Activated naive CD4-positive, alpha-beta T cell treated with anti-CD3 and anti-CD28 coated beads for 36 hours (primary cell): ENCODE results near the gene SHC3. TPM values are rescaled to one million over a fixed set of nuclear protein-coding genes. Genes with fewer than 3 reads are reported as not detected.

Experiments
- CTCF ChIA-PET: fragments of 350-600 bp; sonication (Branson Sonifier 250); formaldehyde crosslinking; loops from one replicate; lab custom pipeline; 2021; ENCODE audit warnings: antibody characterized with exemption; lab: Charles Lee
- DNase-seq: peaks from one replicate; pipeline ENCODE4 v3.0.0-alpha.2; 2020
- H3K27ac Mint-ChIP-seq: one replicate; pipeline ENCODE4 v1.8.0; 2021; ENCODE audit warnings: mild to moderate bottlenecking, mixed read lengths
- H3K27me3 Mint-ChIP-seq: one replicate; pipeline ENCODE4 v1.8.0; 2021; ENCODE audit warnings: low read depth, mixed read lengths
- H3K36me3 Mint-ChIP-seq: one replicate; pipeline ENCODE4 v1.8.0; 2021; ENCODE audit warnings: low read depth, mixed read lengths
- H3K4me1 Mint-ChIP-seq: one replicate; pipeline ENCODE4 v1.8.0; 2021; ENCODE audit warnings: low read depth, mixed read lengths
- H3K4me3 Mint-ChIP-seq: one replicate; pipeline ENCODE4 v1.8.0; 2021; ENCODE audit warnings: mild to moderate bottlenecking, moderate library complexity, mixed read lengths
- H3K9me3 Mint-ChIP-seq: one replicate; pipeline ENCODE4 v1.8.0; 2021; ENCODE audit warnings: mixed read lengths
- intact Hi-C: fragments of 100-400 bp; cut with micrococcal nuclease; formaldehyde crosslinking; loops from one replicate; pipeline ENCODE4 v1.15.1; 2023
- total RNA-seq, 2 experiments: library from RNA; stranded (reverse); gene quantifications; one replicate each; pipeline ENCODE4 v1.2.3, GENCODE V29; 2021

SHC3 gene
- total RNA-seq, 2 experiments from 2014 or later: not detected

DNA sequence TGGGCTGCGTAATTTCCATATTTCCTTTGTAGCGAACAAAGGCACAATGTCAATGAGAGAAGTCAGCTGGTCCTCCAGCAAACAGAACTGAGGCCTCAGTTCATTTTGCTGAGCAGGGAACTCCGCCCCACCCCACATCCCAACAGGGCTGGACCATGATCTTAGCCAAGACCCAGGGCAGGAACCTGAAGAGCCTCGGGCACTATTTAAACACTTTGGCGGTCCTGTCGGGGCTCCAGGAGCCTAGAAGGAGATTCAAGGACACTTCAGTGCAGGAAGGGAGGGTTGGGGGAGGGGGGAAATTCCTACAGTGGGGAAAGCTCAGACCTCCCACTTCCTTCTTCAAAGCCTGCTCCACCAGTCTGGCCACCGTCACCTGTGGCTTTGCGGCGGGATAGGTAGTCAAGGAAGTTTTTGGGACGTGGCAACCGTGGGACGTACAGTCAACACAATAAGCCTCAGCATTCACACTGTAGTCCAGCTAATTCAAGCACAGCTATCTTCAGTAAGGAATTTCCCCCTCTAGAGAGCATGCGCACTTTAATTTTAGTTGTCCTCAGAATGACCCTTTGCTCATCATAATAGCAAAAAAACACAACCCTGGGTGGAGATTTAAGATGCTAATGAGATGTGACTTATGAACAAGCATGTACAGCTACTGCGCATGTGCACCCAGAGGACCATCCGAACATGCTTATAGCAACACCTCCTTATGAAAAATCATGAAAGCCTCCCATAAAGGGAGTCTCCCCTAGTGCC, 156.4 kb downstream of the SHC3 start:
- no peaks in the 10 kb centered on the region for H3K9me3 Mint-ChIP-seq
- CTCF ChIA-PET: no interaction called here
- H3K4me1 Mint-ChIP-seq: no peaks in the 10 kb centered on the region
- no peak for DNase-seq
- no peak overlapping the region for H3K4me3 Mint-ChIP-seq
- no peaks in the 10 kb centered on the region for H3K36me3 Mint-ChIP-seq
- peaks cover 12% of the 10 kb centered on the region for H3K27me3 Mint-ChIP-seq
- intact Hi-C loops: no loop called here
- H3K27ac Mint-ChIP-seq: no peak overlapping the region

DNA sequence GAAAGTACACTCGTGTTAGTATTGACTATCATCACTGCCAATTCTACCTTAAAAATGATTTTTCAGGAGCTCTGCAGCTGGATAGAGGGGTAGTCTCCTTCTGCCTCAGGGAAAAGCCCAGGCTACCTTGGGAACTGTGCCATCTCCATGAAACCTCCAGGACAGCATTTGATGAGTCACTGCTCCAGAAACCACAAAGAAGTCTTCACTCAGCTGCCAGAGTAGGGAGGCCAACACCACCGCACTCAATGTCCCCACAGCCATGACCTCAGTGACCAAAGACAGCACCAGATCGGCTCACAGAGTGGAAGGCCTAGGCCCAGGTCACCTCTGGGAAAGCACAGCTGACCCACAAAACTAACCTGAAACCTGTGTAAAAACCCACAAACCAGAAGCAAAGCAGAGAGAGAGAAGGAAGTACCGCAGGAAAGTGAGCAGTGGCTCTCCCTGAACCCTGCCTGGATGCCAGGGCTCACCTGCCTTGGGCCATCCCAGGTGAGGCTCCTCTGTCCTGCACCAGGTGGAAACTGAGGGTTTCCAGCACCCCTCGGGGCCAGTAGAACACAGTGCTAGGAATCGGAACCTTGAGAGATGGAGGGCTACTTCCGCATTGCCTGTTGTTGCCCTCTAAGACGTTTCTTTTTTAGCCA, 157.3 kb downstream of the SHC3 start:
- CTCF ChIA-PET: no interaction called here
- H3K9me3 Mint-ChIP-seq: peaks cover 1% of the 10 kb centered on the region
- H3K27ac Mint-ChIP-seq: no peak overlapping the region
- no peak for DNase-seq
- no peaks in the 10 kb centered on the region for H3K4me1 Mint-ChIP-seq
- H3K4me3 Mint-ChIP-seq: no peak overlapping the region
- H3K36me3 Mint-ChIP-seq: no peaks in the 10 kb centered on the region
- H3K27me3 Mint-ChIP-seq: peaks cover 11% of the 10 kb centered on the region
- intact Hi-C loops: no loop called here

DNA sequence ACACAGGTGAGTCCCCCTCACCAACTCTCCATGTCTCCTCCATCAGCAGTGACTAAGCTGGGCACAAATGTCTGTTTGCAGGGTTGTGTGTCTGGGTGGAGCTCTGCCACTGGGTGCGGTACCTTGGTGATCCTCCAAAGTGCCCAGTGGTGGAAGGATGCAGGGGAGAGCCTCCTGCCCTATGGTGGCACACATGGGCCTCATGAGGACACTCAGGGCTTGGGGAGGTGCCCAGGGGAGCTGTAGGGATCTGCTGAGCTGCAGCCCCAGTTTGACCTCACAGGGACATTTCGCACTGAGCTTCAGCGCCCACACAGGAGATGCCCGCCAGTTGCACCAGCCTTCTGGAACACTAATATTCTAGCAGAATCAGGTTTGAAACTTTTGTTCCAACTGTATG, 157.9 kb downstream of the SHC3 start:
- no peak overlapping the region for H3K4me3 Mint-ChIP-seq
- H3K27me3 Mint-ChIP-seq: peaks cover 11% of the 10 kb centered on the region
- CTCF ChIA-PET: no interaction called here
- intact Hi-C loops: no loop called here
- no peak for DNase-seq
- H3K9me3 Mint-ChIP-seq: peaks cover 1% of the 10 kb centered on the region
- H3K4me1 Mint-ChIP-seq: no peaks in the 10 kb centered on the region
- no peak overlapping the region for H3K27ac Mint-ChIP-seq
- H3K36me3 Mint-ChIP-seq: no peaks in the 10 kb centered on the region

DNA sequence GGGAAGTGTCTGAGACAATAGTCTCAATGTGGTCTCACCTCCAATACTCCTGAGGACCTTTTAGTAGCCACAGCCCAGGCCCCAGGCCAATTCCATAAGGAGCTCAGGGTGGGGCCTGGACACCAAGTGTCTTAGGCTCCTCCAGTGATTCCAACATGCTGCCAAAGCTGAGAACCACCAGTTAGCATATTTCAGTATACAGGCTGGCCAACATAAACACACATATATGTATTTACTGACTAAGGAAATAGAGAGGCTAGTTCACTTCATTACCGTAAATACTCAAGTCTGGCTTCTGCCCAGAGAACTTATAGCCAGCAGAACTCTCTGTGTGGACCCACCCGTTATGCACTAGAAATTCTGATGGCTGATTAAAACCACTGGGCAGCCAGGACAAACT, 163.3 kb downstream of the SHC3 start:
- Mint-ChIP-seq H3K36me3 (no peaks in the 10 kb centered on the region), H3K27me3 (peaks cover 10% of the 10 kb centered on the region), H3K4me1 (no peaks in the 10 kb centered on the region), H3K4me3 (no peak overlapping the region), H3K9me3 (peaks cover 1% of the 10 kb centered on the region), H3K27ac (no peak overlapping the region)
- no peak for DNase-seq
- CTCF ChIA-PET: no interaction called here
- intact Hi-C loops: no loop called here

DNA sequence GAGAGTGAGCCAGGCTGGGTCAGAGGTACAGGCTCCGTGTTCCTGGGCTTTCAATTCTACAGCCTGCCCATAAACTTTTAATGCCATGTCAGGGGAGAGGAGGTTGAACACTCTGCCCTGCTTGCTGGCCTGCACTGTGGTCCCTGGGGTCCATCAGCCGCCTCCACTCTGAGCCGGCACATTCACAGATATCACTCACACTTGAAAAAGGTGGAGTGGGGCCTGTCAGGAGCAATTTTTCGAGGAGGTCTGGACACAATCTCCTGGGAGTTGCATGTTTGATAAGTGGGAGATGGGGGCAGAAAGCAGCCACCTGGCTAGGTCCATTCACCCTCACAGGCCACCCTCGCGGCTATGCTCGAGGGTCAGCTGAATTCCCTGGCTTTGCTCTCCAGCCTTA, 164.5 kb downstream of the SHC3 start:
- Mint-ChIP-seq H3K9me3 (peaks cover 1% of the 10 kb centered on the region), H3K27ac (no peak overlapping the region), H3K4me1 (no peaks in the 10 kb centered on the region), H3K4me3 (no peak overlapping the region), H3K27me3 (peaks cover 10% of the 10 kb centered on the region), H3K36me3 (no peaks in the 10 kb centered on the region)
- CTCF ChIA-PET: no interaction called here
- no peak for DNase-seq
- intact Hi-C loops: no loop called here

DNA sequence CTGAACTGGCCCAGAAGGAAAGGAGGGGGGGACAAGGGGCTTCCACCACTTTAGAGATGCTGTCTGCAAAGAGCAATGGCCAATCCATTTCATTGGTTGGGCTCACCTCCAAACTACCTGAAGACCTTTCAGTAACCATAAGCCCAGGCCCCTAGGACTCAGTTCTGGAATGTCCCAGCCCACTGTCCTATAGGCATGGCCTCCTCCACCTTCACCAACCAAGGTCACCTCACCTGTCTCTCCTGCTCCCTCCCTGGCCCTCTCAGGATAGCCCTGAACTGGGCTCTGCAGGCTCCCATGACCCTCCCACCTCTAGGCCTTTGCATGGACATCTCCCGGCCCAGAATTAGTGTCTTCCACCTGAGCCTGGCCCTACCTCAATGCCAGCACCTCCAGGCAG, 165.0 kb downstream of the SHC3 start:
- no peaks in the 10 kb centered on the region for H3K36me3 Mint-ChIP-seq
- H3K27me3 Mint-ChIP-seq: peaks cover 10% of the 10 kb centered on the region
- no peak overlapping the region for H3K27ac Mint-ChIP-seq
- H3K9me3 Mint-ChIP-seq: peaks cover 1% of the 10 kb centered on the region
- no peak overlapping the region for H3K4me3 Mint-ChIP-seq
- intact Hi-C loops: no loop called here
- CTCF ChIA-PET: no interaction called here
- no peak for DNase-seq
- no peaks in the 10 kb centered on the region for H3K4me1 Mint-ChIP-seq

DNA sequence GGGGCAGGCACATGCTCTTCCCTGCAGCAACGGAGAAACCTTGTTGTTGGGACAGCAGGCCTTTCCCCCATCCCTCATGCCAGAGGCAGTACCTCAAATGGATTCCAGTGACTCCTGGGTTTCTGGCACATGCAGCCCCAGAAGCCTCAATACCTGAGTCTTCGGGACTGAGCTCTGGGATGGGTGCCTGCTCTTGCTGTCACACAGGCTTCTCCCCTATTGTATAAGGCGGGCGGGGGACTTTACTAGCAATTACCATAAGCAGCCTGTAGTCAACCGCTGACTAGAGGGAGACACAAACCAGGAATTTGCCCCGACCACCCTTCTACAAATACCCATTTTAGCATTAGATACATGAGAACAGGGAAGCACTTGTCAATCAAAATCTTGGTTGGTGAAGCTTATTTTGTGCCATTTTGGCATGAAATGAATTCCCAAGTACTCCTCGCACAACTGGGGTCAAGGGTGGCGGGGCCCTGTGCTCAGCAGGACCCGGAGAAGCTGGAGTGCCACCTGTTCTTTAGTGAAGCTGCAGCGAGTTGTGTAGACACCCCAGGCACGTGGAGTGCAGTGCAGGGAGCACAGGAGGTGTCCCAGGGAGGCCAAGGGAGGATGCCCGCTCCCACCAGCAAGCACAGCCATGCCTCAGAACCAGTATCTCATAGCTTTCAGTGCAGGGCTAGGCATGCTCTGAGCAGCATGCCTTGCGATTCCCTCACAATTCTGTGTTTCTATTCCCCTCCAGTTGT, 166.2 kb downstream of the SHC3 start:
- no peak for DNase-seq
- Mint-ChIP-seq H3K27me3 (peaks cover 3% of the 10 kb centered on the region), H3K4me1 (no peaks in the 10 kb centered on the region), H3K27ac (no peak overlapping the region), H3K9me3 (peaks cover 1% of the 10 kb centered on the region), H3K36me3 (no peaks in the 10 kb centered on the region), H3K4me3 (no peak overlapping the region)
- intact Hi-C loops: no loop called here
- CTCF ChIA-PET: no interaction called here

DNA sequence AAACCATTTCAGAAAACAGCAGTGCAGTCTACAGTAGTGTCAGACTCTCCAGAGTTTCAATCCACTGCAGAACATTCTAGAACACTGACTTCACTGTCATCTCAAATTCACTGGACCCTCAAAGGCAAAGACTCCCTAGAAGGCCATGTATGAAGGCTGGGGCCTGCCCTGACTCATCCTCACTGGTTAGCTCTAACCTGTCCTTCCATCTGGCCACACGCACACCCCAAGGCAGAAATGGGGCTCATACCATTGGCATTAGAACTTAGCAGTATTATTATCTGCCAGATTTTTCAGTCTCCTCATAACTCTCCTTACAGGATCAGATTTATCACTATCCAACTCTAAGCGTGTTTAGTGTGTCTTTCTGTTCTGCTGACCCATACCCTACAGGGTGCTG, 166.9 kb downstream of the SHC3 start:
- Mint-ChIP-seq H3K4me3 (no peak overlapping the region), H3K27ac (no peak overlapping the region), H3K36me3 (no peaks in the 10 kb centered on the region), H3K9me3 (no peaks in the 10 kb centered on the region), H3K27me3 (peaks cover 3% of the 10 kb centered on the region), H3K4me1 (no peaks in the 10 kb centered on the region)
- no peak for DNase-seq
- intact Hi-C loops: no loop called here
- CTCF ChIA-PET: no interaction called here

DNA sequence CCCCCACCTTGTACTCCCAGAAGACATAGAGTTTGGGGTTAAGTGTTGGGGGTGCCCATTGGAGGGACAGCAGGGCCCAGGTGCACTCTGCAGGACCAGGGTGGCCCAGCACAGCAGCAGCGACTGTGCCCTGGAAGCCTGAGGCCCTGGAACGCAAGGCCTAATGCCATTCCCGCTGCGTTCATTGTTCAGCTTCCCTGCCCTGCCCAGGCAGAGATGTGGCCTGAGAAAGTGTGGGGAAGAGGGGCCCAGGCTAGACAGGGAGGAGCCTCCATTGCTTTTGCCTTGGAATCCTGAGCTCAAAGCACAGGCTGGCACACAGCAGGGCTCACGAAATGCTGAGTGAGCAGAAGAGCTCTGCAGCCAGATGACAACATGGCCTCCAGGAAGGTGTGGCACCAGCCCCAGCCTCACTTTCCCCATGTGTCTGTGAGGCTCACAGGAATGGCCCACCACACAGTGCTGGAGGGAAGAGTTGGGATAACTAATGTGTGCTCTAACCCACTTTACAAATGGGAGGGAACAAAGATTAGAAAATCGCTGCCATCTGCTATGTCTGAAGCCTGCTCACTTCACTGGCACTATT, 168.0 kb downstream of the SHC3 start:
- H3K27ac Mint-ChIP-seq: no peak overlapping the region
- no peak for DNase-seq
- CTCF ChIA-PET: no interaction called here
- H3K4me1 Mint-ChIP-seq: no peaks in the 10 kb centered on the region
- no peak overlapping the region for H3K4me3 Mint-ChIP-seq
- intact Hi-C loops: no loop called here
- no peaks in the 10 kb centered on the region for H3K9me3 Mint-ChIP-seq
- peaks cover 3% of the 10 kb centered on the region for H3K27me3 Mint-ChIP-seq
- H3K36me3 Mint-ChIP-seq: no peaks in the 10 kb centered on the region

DNA sequence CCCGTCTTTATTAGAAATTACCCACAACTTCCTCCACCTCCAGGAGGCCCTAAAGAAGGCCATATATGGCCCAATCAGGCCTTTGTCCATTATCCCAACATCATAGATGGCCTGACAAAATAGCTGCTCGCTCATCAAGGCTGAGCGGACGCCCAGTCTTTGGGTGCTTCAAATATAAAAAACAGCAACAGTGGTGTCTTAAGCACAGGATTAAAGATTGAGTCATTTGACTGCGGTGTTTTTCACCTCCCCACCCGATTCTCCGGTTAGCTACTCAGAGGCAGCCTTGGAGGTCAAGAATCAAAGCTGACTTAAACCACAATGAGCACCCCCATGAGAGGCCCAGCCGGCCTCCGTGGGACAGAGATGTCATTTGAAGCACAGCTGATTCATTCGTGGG, 168.6 kb downstream of the SHC3 start:
- no peaks in the 10 kb centered on the region for H3K36me3 Mint-ChIP-seq
- intact Hi-C loops: no loop called here
- H3K9me3 Mint-ChIP-seq: no peaks in the 10 kb centered on the region
- H3K4me3 Mint-ChIP-seq: no peak overlapping the region
- no peak for DNase-seq
- CTCF ChIA-PET: no interaction called here
- no peak overlapping the region for H3K27ac Mint-ChIP-seq
- no peaks in the 10 kb centered on the region for H3K4me1 Mint-ChIP-seq
- H3K27me3 Mint-ChIP-seq: peaks cover 2% of the 10 kb centered on the region

DNA sequence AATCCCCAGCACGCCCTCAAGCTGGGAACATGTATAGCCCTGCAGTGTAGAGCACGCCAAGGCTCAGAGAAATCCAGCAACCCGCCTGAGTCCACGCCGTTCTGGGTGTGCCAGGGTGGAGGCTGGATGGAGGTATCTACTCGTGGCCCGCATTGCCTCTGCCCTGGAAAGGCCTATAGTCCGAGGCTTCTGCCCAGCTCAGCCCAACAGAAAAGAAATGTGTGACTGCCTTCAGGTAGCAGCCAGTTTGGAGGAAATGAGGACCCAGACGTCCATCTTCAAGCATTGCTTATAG, 169.1 kb downstream of the SHC3 start:
- Mint-ChIP-seq H3K9me3 (no peaks in the 10 kb centered on the region), H3K27me3 (peaks cover 3% of the 10 kb centered on the region), H3K27ac (no peak overlapping the region), H3K4me3 (no peak overlapping the region), H3K4me1 (no peaks in the 10 kb centered on the region), H3K36me3 (no peaks in the 10 kb centered on the region)
- CTCF ChIA-PET: no interaction called here
- DNase-seq: no peak
- intact Hi-C loops: loop anchor here (2.0 to 10.0 kb wide), 2 partner anchors 417 to 1055 kb away; a partner anchor contains a TSS

DNA sequence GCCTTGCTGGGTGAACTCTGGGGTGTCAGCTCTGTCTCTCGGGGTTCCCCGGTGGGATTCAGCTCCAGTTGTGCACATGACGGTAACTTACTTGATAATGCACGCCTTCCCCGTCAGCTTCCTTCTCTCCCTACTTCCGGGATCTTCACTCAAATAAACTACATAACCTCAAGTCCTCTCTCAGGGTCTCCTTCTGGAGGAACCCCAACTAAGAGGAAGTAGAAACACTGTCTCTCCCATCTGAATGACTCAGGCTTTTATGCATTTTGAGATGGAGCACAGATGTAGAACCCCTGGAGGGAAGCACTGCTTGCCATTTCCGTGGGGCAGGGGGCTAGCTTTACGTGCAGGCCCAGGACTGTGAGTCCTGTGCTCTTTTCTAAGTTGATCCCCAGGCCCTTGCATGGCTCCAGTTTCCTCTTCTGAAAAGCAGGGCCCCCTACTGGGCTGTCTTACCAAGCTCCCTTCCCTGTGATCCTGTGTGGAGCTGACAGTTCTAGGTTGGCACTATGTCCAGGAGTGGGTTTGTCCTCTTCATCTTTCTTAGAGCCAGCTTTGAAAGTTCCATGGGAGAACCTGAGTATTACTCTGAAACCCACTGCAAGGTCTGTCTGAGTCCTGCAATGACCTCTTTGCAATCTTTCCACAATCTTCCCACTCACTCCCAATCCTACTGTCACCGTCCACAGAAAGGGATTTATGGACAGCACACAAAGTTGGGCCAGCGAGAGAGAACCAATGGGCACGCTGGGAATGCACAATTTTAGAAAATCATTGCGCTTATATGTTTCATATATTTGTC, 169.7 kb downstream of the SHC3 start:
- Mint-ChIP-seq H3K4me3 (no peak overlapping the region), H3K9me3 (no peaks in the 10 kb centered on the region), H3K36me3 (no peaks in the 10 kb centered on the region), H3K27ac (no peak overlapping the region), H3K4me1 (no peaks in the 10 kb centered on the region), H3K27me3 (peaks cover 4% of the 10 kb centered on the region)
- CTCF ChIA-PET: no interaction called here
- DNase-seq: no peak
- intact Hi-C loops: loop anchor here (2.0 to 10.0 kb wide), 2 partner anchors 416 to 1054 kb away; a partner anchor contains a TSS
